ENCODE results near the gene HABP4. TPM values are rescaled to one million over a fixed set of nuclear protein-coding genes. Genes with fewer than 3 reads are reported as not detected.

HABP4 gene
- total and polyA plus RNA-seq, 9 of the 15 experiments (the other 6 are each of a cell fraction or from before 2014, with no cell fraction given): 0.38 to 2.4 (median 1.9) TPM

GRCh38 chr9:96460470-96460869 is 10.5 kb downstream of the HABP4 start:
- no TSS peak for BruUV-seq (replicated peaks)
- Histone ChIP-seq H3K36me3 (ENCODE audit: control insufficient read depth, insufficient read depth, low read length) (no peaks in the 10 kb centered on the region), H2AFZ (ENCODE audit: low read depth, low read length) (no peak overlapping the region), H3K4me1 (replicated peaks in 1 of 2; ENCODE audit: control insufficient read depth in 2 of 2, insufficient read depth in 2 of 2, low read length in 2 of 2) (no peaks in the 10 kb centered on the region; a peak in 1 of 5 replicates), H3K9me3 (replicated peaks; ENCODE audit: control insufficient read depth, insufficient read depth, low read depth, low read length) (no peaks in the 10 kb centered on the region), H3K27me3 (ENCODE audit: control insufficient read depth in 2 of 2, insufficient read depth in 2 of 2, low read length in 2 of 2) (no peaks in the 10 kb centered on the region), H3K4me3 (no peak overlapping the region), H3K9me1 (ENCODE audit: control insufficient read depth, insufficient read depth, low read length) (no peaks in the 10 kb centered on the region), H3K27ac (ENCODE audit: extremely low read depth, low read depth, low read length) (no peak overlapping the region), H3K9ac (ENCODE audit: insufficient read depth in 1 of 2, low read depth in 2 of 2, low read length in 2 of 2) (no peak overlapping the region), H3K79me2 (ENCODE audit: control insufficient read depth, insufficient read depth, low read length) (no peaks in the 10 kb centered on the region), H4K20me1 (replicated peaks; ENCODE audit: control insufficient read depth, insufficient read depth, low read length) (no peaks in the 10 kb centered on the region), H3K4me2 (ENCODE audit: insufficient read depth, low read length) (no peak overlapping the region)
- TF ChIP-seq TFAP4 (CRISPR knock-in tag; IDR thresholded peaks at IDR 0.05; ENCODE audit: borderline replicate concordance) (no peak), MTA2 (IDR thresholded peaks at IDR 0.05; ENCODE audit: low read depth) (no peak), BDP1 (IDR thresholded peaks at IDR 0.05; ENCODE audit: insufficient read depth, insufficient read length) (no peak), ZNF280B (CRISPR knock-in tag; IDR thresholded peaks at IDR 0.05) (no peak), ZNF280A (IDR thresholded peaks at IDR 0.05; ENCODE audit: low read depth, partially characterized antibody) (no peak), E2F3 (CRISPR knock-in tag; IDR thresholded peaks at IDR 0.05) (no peak), XRCC4 (IDR thresholded peaks at IDR 0.05; ENCODE audit: extremely low read depth, insufficient read depth, insufficient read length) (no peak), DNMT1 (IDR thresholded peaks at IDR 0.05) (no peak), HES1 (IDR thresholded peaks at IDR 0.05; ENCODE audit: low read depth) (no peak), ZNF766 (CRISPR knock-in tag; conservative IDR thresholded peaks at IDR 0.05) (no peak), PHTF2 (CRISPR knock-in tag; IDR thresholded peaks at IDR 0.05) (no peak), ZNF592 (IDR thresholded peaks at IDR 0.05) (no peak), FOXK2 (conservative IDR thresholded peaks at IDR 0.05 in 1 of 2, IDR thresholded peaks at IDR 0.05 in 1 of 2; ENCODE audit: low read depth in 2 of 2) (no peak)
- intact Hi-C loops (cut with micrococcal nuclease) (no loop called here), in situ Hi-C loops (cut with MboI) (no loop called here)
- ChIA-PET POLR2A (no interaction called here), CTCF (ENCODE audit: low intra/inter-chr PET ratio) (no interaction called here)
- DNase-seq (ENCODE audit: extremely low read depth in 1 of 4, low spot score in 3 of 4) (no peak), ATAC-seq (no peak), FAIRE-seq (no peak)
- WGBS (ENCODE audit: insufficient coverage, low coverage, missing lambda C conversion rate): 68% methylated on average over 5 of the region's 5 CpGs
